ENCODE data around the gene TBC1D8B.

The TBC1D8B gene

DNA sequence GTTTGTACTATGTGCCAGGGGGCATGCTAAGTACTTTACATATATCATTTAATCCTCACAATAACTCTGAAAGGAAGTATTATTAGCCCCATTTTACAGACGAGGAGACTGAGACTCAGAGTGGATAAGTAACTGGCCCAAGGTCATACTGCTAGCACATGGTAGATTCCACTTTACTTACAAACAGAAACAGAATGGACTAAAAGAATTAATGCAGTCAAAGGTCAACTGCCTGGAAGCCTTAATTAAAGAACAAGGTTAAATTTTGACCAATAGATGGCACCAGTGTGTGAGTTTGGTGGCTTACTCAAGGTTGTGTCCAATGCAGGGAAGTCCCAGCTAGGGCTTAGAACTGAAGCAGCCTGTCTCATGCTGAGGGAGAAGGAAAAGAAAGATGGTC is 96.0 kb downstream of the TBC1D8B start:
- peak; percentile 59 for DNase-seq (ENCODE audit: low spot score)

DNA sequence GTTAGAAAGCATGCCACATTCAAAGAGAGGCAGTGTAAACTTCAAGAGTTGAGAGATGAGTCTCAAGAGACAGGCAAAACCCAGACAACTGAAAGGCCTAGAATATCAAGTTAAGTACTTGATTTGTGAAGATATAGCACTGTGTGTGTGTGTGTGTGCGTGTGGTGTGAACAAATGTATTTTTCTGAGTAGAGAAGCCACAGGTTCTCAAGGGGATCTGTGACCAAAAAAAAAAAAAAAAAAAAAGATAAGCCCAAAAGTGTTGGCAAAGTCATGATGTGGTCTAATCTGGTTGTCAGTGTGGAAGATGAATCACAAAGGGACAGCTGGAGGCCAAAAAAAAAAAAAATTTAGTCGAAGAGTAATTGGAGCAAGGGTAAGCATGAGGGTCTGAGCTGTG is 96.8 kb downstream of the TBC1D8B start:
- no peak for DNase-seq (ENCODE audit: low spot score)

DNA sequence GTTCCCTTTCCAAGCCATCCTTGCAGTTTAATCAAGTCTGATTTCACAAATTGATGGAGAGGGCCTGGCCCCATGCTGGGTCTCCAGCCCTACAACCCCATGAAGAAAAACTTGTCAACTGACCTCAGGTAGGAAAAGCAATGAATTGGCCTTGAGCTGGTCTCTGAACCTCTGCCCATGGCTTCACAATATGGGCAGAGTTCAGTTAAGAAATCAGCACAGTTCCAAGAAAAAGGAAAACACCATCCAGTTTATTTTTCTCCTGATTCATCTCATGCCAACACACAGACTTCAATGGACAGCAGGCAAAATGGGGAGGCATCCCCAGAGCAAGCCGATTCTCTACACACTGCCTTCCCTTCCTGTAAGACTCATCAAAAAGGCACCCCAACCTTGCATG is 97.4 kb downstream of the TBC1D8B start:
- no peak for DNase-seq (ENCODE audit: low spot score)

DNA sequence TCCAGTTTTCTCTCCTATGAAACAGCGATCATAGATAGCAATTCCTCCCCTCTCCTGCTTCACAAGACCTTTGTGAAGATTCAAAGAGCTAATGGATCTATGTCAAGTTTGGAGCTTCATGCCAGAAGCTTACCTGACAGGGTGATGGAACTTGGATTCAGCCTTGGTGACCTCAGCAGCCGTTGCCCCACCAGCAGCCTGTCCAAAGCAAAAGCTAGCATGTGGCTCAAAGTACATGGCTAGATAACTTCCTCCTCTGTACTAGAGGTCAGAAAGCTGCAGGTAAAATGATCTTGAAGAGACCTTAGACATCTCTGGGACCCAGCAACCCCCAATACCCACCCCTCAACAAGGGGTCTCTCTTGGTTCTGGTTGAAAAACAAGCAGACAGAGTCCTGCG is 98.9 kb downstream of the TBC1D8B start:
- DNase-seq (ENCODE audit: low spot score): no peak

DNA sequence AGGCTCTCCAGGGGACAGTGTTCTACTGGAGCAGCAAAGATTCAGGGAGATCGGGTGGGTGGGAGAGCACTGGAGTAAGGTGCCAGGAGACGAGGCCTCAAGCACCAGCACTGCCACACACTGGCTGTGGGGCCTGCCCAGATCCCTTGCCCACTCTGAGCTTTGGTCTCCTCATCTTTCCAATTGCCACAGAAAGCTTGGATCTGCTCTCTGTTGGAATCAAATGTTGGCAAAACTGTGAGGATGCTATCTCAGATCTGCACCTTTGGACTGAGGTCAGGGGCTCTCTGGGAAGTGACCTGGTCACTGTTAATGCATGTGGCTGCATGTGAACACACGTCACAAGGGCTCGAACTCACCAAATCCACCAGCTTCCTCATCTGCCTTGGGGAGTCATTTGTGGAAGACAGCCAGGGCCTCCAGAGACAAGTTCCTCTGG is 99.3 kb downstream of the TBC1D8B start:
- DNase-seq (ENCODE audit: low spot score): no peak

DNA sequence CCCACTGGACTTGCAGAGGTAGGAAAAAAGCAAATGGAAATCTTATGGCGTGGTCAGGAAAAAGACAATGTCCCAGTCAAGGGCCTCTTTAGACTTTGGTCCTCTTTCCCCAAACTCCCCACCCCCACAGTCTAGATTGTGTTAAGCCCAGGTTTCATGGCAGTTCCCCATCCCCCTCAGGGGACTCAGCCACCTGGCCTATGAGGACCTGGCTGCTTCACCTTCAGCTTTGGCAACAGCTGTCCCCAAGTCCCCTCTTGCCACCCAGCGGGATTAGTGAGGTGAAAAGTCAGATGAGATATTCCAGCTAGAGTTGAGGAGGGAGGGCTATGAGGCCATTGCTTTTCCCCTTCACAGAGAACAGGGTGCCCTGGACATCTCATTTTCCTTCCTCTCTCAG is 100.2 kb downstream of the TBC1D8B start:
- no peak for DNase-seq (ENCODE audit: low spot score)

DNA sequence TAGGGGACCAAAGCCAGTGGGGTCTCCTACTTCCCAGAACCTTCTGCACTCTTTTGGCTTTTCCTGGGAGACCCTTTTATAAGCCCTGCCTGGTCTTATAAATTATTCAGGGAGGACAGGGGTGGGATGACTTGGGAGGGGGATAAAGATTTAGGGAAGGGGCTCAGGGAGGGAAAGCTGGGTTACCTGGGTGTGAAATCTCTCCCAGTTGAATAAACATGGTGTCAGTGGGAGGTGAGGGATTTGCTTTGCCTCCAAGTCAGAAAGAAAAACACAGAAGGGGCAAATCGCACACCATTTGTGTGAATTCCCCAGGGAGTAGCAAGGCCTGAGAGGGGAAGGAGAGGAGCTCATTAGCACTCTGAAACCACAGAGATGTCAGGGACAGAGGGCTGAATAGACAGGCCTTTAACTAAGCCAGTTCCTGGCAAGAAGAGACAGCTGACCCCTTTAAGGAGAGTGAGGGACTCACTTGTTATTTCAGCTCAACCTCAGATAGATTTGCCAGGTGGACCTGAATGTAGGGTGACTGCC is 100.9 kb downstream of the TBC1D8B start, which contains the start of gene RIPPLY1:
Gene RIPPLY1, minus strand, starts transcription at position 51 of the 534 bp plus-strand sequence. CDS start 54 bp downstream, outside the sequence.
- no peak for DNase-seq (ENCODE audit: low spot score)

DNA sequence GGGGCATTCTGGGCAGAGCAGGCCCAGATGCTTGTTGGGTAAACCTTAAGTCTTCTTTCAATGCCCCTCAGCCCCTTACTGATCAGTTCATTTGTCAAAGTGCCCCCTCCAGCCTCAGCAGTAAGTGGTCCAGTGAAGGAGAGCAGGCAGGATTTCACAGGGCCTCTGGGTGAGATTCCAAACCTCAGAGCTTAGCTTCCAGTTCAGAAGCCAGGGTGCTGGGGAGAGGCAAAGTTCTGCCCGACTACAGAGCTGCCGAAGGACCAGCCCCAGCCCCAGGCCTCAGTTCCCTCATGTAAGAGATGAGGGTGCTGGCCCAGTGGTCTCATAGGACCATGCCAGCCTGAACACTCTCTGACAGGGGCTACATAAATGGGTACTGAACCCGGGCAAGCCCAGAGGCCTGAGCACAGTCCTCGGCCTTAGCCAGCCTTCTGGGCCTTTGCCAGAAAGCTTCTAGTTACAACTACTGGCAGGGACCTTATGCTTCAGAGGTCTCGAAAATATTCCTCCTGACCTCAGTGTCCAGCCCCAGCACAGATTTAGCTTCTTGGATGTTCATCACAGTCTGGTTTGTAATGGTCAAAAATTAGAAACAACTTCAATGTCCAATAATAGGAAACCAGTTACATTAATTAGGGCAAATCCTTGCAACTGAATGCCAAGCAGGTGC is 101.5 kb downstream of the TBC1D8B start:
- no peak for DNase-seq (ENCODE audit: low spot score)

DNA sequence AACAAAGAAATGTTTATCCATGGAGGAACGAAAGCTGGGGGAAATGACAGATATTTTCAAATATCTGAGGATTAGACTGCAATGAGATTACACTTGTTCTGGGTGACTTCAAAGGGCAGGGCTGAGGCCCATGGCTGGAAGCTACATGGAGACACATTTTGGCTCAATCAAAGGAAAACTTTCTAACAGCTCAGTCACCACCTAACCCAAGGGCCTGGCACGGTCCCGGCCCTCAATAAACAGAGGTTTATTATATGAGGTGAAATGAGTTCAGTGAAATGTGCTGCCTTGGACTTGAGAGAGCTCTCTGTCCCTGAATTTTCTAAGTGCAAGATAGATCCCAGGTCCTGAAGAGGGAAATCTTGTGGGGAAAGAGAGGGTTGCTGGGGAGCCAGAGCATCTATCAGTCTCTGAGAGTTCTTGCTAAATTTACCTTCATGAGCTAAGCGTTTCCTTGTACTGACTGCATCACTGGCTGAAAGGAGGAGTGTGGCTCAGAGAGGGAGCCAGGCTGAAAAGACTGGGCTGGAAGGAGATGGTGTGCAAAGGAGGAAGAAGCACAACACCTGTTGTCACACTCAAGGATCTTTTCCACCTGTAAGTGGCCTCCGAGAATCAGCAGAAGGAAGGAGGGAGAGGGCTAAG is 102.7 kb downstream of the TBC1D8B start:
- no peak for DNase-seq (ENCODE audit: low spot score)

DNA sequence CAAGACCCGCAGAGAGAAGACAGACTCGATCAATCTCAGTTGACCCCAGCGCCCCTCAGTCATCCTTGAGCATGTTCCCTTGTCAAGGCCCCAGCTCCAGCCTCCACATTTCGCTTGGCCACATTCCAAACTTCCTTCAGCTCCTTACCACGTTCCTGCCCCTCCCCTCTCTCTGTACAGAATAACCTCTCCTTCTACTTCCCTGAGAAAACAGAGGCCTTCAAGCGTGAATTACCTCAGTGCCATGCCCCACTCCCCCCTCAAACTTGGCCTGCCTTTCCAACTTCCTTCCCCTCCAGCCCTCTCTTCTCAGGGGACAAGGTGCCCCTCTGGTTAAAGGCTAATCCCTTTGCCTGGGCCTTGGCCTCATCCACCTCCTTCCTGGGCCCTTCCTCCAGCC is 103.9 kb downstream of the TBC1D8B start:
- no peak for DNase-seq (ENCODE audit: low spot score)

DNA sequence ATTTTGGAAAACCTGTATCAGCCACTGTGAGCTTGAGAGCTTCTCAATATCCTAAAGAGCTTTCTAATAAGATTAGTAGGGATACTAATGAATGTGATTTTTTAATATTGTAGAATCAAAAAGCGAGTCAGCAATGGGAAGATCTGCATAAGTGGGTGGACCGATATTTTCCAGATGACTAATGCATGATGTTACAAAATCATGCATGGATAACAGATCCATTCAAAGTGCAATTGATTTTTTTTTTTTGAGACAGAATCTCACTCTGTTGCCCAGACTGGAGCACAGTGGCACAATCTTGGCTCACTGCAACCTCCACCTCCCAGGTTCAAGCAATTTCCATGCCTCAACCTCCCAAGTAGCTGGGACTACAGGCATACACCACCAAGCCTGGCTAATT is 110.4 kb downstream of the TBC1D8B start:
- DNase-seq (ENCODE audit: low spot score): no peak

DNA sequence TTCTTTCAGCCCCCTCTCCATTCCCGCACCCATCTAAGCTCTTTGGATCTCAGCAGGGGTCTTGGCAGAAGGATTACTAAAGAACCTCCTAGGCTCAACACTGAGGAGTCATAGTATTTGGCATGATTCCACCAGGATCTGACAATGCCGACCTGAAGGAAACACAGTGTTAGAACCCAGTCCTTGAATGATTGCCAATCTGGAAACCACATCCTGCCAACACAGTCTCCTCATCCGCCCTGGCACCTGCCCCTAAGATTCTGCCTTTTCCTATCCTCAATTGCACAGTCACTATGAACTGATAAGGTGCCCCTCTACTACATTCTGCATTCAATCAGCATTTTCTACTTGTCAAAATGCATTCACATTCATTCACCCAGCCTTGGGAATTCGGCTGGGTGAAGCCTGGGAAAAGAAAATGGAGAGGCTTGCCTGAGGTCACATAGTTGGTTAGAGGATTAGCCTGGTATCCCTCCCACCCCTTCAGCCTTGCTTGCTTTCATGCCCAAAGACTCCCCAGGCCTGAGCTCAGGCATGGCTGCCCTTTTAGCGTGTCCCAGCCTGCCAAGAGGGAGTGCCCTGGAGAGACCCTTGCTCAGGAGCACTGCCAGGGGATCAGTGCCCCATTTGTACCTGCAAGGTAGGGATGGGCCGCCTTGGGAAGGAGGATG is 115.5 kb downstream of the TBC1D8B start:
- no peak for DNase-seq (ENCODE audit: low spot score)

DNA sequence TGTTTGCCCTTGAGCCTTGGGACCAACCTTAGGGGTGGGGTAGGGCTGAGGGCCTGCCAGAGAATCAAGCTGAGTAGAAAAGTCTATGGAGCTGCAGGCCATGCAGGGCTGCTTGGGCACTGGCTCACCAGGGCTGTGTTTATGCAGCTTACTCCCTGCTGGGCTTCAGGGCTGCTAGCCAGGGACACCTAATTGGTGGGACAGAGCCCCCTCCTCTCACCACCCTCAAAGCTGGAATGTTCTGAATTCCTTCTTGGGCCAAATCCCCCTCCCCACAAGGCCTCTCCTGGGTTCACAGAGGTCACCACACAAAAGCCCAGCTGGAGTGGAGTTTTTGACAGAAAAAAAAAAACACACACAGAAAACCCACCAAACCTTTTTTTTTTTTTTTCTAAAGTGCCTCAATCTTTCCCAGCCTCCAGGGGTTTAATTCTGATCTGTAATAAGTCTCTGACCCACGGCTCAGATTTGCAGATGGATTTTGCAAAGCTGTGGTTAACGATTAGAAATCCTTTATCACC is 117.5 kb downstream of the TBC1D8B start, which contains the start of gene CLDN2:
Gene CLDN2, plus strand, starts transcription at position 471 of the 521 bp plus-strand sequence. CDS start 7,827 bp downstream, outside the sequence.
- DNase-seq (ENCODE audit: low spot score): no peak

DNA sequence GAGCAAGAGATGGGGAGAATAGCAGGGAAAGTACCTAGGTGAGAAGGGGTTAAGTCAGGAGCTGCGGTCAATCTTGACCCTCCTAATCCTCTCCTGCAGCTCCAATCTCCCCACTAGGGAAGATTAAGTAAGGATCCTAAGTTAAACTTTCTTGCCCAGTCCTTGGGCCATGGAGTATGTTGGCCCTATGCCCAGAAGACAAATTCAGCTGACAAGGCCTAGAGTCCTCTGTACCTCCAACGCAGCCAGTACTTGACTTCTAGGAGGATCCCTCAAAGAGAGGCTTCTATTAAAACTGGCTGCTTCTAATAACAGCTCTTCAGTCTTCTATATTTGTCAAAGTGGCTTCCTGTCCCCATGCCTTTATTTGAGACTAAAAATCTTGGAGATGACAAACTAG is 119.2 kb downstream of the TBC1D8B start:
- DNase-seq (ENCODE audit: low spot score): no peak
